Femur (tissue), 1 donor: ENCODE measurements around the gene AGTPBP1.
"Not testable (repeated sequence)": the region's sequence is repeated elsewhere in the genome, so short reads cannot be mapped to it uniquely, and the experiment has no call there.

ENCODE experiments used
- DNase-seq: peaks from one replicate; pipeline ENCODE4 v3.0.0-alpha.2; 2017

Gene AGTPBP1

DNA sequence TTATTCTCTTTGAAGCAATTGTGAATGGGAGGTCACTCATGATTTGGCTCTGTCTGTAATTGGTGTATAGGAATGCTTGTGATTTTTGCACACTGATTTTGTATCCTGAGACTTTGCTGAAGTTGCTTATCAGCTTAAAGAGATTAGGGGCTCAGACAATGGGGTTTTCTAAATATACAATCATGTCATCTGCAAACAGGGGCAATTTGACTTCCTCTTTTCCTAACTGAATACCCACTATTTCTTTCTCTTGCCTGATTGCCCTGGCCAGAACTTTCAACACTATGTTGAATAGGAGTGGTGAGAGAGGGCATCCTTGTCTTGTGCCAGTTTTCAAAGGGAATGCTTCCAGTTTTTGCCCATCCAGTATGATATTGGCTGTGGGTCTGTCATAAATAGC, 22.3 kb downstream of the AGTPBP1 start:
- not testable (repeated sequence) for DNase-seq

DNA sequence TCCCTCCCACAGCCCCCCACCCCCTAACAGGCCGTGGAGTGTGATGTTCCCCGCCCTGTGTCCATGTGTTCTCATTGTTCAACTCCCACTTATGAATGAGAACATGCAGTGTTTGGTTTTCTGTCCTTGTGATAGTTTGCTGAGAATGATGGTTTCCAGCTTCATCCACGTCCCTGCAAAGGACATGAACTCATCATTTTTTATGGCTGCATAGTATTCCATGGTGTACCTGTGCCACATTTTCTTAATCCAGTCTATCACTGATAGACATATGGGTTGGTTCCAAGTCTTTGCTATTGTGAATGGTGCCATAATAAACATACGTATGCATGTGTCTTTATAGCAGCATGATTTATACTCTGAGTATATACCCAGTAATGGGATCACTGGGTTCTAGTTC, 23.9 kb downstream of the AGTPBP1 start:
- DNase-seq, result not testable (repeated sequence)

DNA sequence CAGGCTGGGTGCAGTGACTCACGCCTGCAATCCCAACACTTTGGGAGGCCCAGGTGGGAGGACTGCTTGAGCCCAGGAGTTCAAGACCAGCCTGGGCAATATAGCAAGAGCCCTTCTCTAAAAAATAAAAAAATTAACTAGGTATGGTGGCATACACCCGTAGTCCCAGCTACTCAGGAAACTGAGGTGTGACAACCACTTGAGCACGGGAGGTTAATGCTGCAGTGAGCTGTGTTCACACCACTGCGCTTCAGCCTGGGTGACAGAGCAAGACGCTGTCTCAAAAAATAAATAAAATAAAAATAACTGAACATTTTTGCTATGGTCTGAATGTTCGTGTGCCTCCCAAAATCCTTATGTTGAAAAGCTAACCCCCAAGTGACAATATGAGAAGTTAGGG, 24.5 kb downstream of the AGTPBP1 start:
- DNase-seq, result no peak

DNA sequence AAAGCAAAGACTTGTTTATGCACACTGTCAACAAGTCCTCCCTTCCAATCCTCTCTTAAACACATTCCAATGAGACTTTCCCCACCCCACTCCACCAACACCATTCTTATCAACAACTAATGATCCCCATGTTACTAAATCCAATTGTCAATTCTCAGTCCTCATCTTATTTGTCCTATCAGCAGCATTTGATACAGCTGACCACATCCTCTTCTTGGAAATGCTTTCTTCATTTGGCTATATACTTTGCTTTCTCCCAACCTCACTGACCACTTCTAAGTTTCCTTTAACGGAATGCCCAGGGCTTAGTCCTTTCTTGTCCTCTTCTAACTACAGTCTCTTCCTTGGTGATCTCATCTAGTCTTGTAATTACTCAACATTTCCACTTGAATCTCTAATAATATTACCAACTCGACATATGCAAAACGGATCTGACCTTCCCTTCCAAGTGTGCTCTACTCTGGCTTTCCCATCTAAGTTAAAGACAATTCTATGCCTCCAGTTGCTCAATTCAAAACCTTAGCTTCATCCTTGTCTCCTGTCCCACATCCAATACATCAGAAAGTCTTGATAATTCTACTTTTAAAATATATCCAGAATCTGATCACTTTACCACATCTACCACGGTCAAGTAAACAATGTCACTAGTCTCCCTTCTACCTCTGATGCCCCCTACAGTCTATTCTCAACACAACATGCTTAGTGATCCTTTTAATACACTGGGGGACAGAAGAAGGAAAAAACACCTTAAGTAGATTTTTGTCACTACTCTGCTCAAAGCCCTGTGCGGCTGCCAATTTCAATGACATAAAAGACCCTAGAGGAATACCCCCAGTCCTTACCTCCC, 25.5 kb downstream of the AGTPBP1 start:
- DNase-seq, result no peak

DNA sequence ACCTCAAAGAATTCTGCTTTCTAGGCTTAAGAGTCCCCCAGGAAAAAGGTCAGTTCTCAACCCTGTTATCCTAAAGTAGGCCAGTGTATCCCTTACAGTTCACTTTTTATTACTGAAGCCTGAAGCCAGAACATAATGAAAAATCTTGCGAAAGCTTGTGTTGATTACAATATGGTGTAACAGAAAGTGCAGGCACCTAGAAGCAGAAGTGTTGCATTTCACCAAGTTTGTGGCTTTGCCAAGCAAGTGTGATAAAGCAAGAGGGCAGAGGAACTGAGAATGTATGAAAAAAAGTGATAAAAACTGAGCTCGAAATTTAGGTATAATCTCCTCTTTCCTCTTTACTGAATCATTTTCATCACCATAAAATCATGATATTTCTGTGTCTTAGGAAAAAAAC, 26.2 kb downstream of the AGTPBP1 start:
- DNase-seq, result no peak

DNA sequence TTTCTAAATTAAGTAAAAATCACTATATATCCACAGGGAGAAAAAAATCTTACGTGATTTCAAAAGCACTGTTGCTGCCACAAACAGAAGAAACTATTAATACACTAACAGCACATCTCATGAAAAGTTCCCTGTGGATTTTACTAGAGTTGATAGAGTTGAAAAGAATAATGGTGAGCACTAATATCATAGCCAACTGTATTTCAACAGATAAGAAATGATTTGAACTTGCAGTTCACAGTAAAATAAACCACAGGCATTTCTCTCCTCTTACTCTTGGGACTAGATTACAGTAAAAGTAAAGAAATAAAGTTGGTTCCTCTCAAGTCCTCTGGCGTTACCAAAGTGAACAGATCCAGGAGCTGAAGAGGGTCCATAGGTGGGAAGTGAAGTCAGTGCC, 27.9 kb downstream of the AGTPBP1 start:
- no peak for DNase-seq

DNA sequence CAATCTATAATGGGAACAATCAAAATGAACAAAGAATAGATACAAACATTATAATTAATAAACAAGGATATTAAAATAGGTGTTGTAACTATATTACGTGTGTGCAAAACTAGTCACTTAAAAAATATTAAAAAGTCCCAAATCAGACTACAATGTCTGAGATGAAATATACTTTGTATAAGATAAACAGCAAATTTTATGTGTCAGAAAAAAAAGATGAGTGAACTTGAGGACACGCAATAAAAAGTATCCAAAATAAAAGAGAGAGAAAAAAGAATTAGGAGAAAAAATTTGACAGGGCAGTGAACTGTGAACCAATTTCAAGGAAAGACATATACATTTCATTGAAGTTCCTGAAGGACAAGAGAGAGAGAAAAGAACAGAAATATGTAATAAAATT, 37.0 kb downstream of the AGTPBP1 start:
- DNase-seq, result no peak

DNA sequence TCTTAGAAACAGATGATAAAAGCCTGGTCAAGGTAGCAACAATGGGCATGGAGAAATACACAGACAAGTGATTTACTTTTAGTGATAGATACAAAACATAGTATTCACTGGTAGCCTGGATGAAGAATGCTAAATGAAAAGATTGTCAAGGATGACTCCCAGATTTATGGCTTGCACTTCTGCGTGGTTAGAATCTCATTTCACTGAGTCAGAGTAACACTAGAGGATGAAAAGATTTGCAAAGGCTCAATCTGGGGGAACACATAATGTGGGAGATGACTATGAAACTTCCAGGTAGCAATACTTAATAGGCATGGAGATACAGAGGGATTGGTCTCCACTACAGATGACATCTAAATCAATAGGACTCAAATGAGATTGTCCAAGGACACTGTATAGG, 38.4 kb downstream of the AGTPBP1 start:
- no peak for DNase-seq

DNA sequence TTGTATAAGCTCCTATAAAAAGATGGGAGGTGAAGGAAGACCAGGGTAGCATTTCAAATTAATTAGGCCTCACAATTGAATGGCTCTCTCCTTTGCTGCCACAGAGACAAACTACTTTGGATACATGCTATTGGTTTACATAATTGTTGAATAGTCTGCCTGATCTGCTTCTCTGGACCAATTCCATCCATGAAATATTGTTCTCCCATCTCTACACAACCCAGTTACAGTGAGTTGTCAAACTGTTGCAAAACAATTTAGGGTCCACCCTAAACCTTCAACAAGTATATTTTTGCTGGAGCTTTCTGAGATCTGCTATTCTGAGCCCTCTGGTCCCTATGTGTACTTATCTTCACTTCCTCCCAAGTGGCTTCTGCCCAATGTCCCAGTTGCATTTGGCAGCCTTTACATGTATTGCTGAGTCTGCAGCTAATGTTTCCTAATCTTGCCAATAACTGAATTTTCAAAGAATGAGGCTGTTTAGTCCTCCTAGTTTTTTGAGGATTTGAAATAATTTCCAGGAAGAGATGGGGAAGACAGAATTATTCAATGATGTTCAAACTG, 38.9 kb downstream of the AGTPBP1 start:
- no peak for DNase-seq

DNA sequence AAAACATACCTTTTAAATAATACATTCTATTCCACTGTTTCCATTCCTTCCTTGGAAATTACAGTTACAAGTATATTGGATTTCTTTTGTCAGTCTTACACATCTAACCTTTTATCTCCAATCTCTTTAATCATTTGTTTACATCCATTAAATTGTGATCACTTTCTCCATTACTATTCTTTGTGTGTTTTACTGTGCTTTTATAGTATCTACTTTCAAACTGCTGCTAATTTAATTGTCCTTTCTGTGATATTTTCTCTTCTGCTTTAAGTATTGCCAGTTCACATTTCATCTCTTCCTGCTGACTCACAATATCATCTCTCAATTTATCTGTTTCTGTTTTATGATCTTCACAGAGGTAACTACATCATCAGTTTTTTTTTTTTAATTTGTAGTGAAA, 39.6 kb downstream of the AGTPBP1 start:
- DNase-seq, result no peak

DNA sequence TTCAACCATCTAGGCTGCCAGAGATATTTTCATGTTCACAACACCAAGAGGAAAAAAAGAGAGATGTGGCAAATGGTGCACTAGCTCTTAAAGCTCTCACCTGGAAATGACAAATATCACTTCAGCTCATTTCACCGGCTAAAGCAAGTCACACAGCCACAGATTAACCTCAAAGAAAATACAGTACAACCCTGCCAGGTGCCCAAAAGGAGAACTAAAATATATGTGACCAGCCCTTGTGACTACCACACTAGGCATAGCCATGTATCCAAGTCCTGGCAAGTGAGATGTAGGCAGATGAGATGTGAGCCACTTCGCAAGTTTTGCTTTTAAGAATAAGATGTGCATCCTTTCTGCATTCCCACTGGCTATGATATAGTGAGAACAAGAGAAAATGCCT, 41.4 kb downstream of the AGTPBP1 start:
- DNase-seq, result no peak

DNA sequence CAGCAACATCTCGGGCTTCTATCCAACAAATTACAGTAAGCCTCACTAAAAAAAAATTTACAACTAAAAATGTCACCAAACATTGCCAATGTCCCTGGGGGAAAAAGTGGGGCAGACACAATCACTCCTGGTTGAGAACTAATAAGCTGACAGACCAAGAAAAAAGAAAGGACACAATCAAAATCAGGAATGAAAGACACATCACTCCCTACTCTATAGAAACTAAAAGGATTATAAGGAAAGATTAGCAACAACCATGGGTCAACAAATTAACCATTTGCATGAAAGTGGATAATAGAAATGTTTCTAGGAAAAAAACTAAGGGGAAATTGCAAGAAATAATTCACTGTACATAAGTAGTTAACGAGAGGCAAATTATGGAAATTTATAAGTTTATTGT, 53.4 kb downstream of the AGTPBP1 start:
- DNase-seq, result no peak

DNA sequence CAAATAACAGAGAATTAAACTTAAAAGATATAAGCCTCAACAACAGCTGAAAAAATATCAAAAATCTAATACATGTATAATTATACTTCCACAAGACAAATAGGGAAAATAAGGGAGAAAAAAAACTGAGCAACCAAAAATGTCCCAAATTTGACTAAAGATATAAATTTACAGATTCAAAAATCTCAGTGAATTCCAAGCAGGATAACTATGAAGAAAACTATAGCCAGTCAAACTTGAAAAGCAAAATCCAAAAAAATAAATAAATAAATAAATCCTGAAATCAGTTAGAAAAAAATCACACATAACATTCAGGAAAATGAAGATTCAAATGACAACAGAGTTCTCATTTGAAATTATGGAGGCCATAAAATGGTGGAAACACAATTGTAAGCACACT, 56.7 kb downstream of the AGTPBP1 start:
- DNase-seq, result no peak

DNA sequence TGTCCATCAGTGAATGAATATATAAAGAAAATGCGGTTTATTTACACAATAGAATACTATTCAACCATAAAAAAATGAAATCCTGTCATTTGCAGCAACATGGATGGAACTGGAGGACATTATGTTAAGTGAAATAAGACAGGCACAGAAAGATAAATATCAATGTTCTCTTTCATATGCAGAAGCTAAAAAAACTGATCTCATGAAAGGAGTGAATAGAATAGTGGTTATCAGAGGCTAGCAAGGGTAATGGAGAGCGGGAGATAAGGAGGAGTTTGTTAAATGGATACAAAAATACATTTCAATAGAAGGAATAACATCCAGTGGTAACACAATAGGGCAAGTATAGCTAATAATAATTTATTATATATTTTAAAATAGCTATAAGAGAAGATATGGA, 65.0 kb downstream of the AGTPBP1 start:
- no peak for DNase-seq

DNA sequence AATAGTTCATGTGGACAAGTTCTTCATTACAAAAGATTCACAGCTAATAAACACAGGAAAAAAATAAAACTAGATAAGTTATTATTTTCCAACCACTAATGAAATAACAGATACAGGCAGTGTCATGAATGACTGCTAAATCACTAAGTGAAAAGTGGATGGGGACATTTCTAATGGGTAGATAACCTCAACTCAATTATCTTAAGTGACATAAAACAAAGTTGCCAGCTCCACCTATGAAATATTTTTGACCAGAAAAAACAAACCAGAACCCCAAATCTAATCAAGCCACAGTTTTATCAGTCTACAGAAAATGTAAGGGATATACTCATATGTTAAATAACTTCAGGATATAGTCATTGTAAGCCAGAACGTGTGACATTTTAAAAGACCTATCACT, 74.4 kb downstream of the AGTPBP1 start:
- DNase-seq, result no peak

DNA sequence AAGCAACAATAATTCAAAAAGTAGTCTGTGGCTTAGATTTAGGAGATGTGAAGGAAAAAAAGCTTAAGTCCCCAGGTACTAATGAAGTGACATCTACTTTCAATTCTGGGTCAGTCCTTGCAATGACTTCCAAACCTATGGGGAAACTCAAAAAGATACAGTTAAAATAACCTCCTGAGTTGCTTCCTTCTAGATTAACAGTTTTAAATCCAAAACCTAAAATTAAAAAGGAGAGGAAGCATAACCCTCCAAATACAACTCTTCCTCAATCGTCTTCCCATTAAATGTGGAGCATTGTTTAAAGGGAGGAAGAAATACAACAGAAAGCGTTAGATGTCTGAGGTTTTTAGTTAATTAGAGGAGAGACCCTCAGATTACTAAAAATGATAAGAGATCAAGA, 75.7 kb downstream of the AGTPBP1 start:
- DNase-seq, result no peak

DNA sequence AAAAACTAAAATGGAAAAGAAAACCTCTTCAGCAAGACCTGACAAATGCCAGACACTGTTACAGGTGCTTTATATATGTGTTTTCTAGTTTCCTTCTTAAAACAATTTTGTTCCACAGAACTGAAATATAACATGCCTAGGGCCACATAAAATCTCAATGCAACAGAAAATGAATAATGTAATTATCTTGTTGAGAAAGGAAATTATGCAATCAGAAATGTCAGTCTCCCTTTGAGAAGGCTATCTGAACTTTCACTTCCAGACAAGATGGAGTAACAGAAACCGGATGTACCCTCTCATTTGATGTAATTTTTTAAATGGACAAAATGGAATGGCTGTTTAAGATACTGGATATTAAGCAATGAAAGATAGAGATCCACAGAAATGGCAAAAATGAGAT, 79.2 kb downstream of the AGTPBP1 start:
- no peak for DNase-seq

DNA sequence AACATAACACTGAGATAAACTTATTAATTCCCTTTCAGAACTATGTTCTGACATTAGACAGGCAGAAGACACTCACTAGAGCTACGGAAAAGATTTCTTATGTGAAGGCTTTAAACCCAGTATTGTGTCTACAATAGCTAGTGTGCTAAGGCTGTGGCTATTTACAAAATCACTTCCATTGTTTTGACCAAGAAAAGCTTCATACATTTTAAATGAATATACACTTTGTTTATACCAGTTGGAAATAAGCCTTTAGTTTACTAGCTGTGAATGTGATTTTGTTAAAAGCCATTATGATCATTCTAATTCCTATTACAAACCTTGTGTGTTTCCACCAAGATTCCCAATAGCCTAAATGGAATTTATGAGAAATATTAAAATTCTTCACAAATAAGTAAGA, 83.0 kb downstream of the AGTPBP1 start:
- DNase-seq, result no peak

DNA sequence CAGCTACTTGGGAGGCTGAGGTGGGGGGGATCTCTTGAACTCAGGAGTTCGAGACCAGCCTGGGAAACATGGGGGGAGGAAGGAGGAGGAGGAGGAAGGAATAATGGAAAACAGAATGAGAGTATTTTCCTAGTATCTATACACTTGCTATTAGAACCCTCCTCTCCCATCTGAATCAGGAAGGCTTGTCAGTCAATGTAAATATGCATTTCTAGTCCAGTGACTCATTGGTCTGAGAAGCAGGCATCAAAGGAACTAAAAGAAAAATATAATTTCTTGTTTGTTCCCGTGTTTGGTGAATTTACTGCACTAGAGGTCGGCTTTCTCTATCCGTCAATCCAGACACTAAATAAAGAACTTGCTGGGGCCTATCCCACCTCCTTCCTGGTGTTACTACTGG, 88.6 kb downstream of the AGTPBP1 start:
- no peak for DNase-seq

DNA sequence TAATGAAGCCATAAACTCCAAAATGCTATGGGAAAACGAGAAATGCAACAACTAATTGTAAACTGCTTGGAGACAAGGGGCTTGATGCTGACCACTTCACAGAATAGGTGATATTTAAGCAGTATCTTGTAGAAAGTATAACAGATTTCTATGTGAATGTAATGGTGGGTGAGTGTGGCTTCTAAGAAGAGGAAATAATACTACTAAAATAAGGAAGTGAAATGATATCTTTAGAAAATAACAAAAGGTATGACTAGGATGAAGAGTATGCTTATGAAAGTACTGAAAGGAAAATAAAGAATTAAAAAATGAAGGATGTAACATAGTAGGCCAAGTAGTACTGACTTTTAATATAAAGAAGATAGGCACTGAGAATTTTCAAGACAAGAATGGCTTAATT, 94.2 kb downstream of the AGTPBP1 start:
- no peak for DNase-seq

DNA sequence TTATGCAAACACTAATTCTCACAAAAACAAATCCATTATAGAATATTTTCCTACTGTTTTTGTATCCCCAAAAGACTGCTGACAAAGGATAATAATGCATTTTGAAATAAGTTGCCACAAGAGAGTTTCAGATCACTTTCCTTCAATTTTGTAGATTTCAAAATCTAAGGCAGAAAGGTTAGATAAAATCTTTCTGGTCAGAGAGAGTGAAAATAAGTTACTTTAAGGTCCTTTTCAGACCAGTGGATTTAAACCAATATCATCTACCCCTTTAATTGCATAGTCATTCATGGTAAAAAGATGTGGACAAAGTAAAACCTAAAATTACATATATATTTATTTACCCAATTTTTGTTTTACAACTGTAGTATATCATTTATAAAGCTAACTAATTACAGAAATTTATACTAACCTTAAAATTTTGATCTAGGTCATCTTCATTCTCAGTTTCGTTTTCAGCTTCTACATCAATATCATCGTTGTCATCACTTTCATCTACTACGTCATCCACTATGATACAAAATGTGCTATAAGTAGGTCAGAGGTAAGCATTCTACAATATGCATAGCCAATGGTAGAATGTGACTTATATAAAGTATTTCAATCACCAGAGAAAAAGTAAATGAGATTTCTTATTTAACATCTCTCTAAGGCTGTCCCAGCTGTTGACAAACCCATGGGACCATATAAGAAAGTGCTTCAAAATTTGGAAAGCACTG, 95.7 kb downstream of the AGTPBP1 start:
- no peak for DNase-seq

DNA sequence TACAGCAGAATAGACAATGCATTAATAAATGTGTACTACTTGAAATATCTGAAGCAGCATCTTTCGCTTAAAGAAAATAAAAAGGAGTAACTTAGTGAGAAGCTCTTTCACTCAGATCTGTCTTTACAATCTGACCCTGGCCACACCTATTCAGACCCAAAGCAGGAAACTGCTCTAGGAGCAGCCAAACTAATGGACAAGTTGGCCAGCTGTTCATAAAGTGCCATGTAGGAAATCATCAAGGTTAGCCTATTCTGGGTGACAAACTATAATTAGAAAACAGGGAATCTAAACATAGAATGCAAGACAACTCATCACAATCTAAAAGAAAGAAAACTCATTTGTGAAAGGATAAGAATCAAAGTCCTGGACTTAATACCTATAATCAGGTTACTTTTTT, 101.3 kb downstream of the AGTPBP1 start:
- DNase-seq, result no peak

DNA sequence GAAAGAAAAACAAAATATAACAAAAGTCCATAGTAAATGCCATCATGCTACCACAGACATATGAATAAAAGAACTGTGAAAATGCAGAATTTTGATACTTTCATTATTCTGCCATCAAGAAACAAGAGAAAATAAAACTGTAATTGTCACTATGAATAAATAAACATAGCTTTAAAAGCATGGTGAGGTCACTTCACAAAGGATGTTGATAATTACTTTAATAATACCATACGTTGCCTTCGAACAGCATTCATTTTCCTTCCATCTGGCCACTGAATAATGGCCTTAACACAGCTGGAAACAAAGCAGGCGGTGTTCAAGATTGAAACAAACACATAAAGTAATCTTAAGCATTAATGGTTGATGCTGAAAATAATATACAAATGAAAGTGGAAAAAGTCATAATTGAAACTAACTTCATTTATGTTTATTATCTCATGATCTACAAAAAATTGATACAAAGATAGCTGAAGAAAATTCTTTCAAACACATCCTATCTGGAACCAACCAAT, 102.0 kb downstream of the AGTPBP1 start:
- no peak for DNase-seq

DNA sequence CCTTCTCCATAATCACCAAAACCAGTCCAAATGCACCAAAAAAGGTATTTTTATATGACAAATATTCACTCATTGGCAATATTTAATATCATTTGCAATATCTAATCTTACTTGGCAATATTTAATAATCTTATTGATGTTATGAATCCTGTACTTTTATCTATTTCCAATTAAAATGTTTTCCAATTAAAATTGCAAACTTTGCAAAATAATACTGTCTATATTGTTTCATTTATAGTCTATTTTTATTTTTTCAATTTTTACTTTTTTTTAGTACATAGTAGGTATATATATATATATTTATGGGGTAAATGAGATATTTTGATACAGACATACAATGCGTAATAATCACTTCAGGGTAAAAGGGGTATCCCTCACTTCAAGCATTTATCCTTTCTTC, 109.9 kb downstream of the AGTPBP1 start:
- DNase-seq, result no peak
